ENCODE results near the gene CTNNA1. TPM values are rescaled to one million over a fixed set of nuclear protein-coding genes. Genes with fewer than 3 reads are reported as not detected.

The CTNNA1 gene
- total RNA-seq, 1 donor from 2014 or later = 495 TPM

GRCh38 chr5:138843316-138844124, 90.3 kb downstream of the CTNNA1 start:
- DNase-seq (ENCODE audit: low read depth) = peak; percentile 62
- no peak for FAIRE-seq
- Histone ChIP-seq H3K4me3 (ENCODE audit: low read depth, low read length) (no peak overlapping the region), H3K36me3 (ENCODE audit: control insufficient read depth, insufficient read depth, low read length) (no peaks in the 10 kb centered on the region), H3K27me3 (ENCODE audit: control insufficient read depth, insufficient read depth, low read length) (no peaks in the 10 kb centered on the region)
- no peak for TF ChIP-seq CTCF (IDR thresholded peaks at IDR 0.05; ENCODE audit: insufficient read depth, low read length, severe bottlenecking)

DNA sequence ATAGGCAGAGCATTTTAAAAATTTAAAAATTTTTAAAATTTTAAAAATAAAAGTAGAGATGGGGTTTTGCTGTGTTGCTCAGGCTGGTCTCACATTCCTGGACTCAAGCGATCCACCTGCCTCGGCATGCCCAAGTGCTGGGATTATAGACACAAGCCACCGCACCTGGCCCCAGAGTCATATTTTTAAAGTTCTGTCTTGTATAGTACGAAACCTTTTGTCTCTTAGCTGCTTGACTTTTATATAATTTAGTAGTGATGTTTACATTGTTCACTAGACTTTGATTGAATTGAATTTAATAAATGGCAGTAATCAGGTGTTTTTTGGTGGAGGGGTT, 90.9 kb downstream of the CTNNA1 start:
- Histone ChIP-seq H3K36me3 (ENCODE audit: control insufficient read depth, insufficient read depth, low read length) (no peaks in the 10 kb centered on the region), H3K4me3 (ENCODE audit: low read depth, low read length) (no peak overlapping the region), H3K27me3 (ENCODE audit: control insufficient read depth, insufficient read depth, low read length) (no peaks in the 10 kb centered on the region)
- FAIRE-seq (no peak), DNase-seq (ENCODE audit: low read depth) (peak; percentile 79)
- TF ChIP-seq CTCF (IDR thresholded peaks at IDR 0.05; ENCODE audit: insufficient read depth, low read length, severe bottlenecking) = no peak

DNA sequence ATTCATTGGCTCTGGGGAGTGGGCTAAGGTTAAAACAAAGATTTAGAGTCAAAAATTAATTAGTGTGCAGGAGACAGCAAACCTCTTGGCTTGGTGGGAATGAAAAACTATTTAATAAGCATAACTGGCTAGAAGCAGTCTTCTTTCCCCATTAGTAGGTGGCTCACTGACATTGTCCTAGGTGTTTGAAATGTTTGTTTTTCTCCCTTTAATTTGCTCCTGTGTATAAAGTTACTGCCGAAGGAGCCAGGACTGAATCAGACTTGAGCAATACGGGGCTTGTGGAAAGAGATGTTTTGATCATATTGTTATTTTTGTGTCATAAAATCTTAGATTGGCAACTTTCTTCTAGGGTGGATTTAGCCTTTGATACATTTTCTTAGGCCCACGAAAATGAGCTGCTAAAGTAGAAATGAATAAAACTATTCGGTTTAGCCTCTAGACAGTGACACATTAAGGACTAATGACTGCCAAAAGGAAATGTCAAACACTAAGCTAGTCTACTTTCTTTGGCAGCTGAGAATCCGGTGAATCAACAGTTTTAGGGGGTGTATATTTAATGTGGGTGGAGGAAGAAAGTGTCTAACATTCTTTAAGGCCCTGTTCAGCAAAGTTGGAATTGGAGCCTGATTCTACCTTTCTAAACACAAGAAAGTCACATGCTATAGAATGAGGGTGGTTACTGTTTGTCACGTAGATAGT, 91.7 kb downstream of the CTNNA1 start:
- no peaks in the 10 kb centered on the region for H3K36me3 ChIP-seq (ENCODE audit: control insufficient read depth, insufficient read depth, low read length)
- H3K27me3 ChIP-seq (ENCODE audit: control insufficient read depth, insufficient read depth, low read length) = no peaks in the 10 kb centered on the region
- no peak for TF ChIP-seq CTCF (IDR thresholded peaks at IDR 0.05; ENCODE audit: insufficient read depth, low read length, severe bottlenecking)
- FAIRE-seq = peak; percentile 7
- DNase-seq (ENCODE audit: low read depth) = peak; percentile 92
- no peak overlapping the region for H3K4me3 ChIP-seq (ENCODE audit: low read depth, low read length)

GRCh38 chr5:138849439-138849838, 96.2 kb downstream of the CTNNA1 start:
- H3K27me3 ChIP-seq (ENCODE audit: control insufficient read depth, insufficient read depth, low read length) = no peaks in the 10 kb centered on the region
- H3K36me3 ChIP-seq (ENCODE audit: control insufficient read depth, insufficient read depth, low read length) = no peaks in the 10 kb centered on the region
- FAIRE-seq (no peak), DNase-seq (ENCODE audit: low read depth) (no peak)
- no peak overlapping the region for H3K4me3 ChIP-seq (ENCODE audit: low read depth, low read length)
- TF ChIP-seq CTCF (IDR thresholded peaks at IDR 0.05; ENCODE audit: insufficient read depth, low read length, severe bottlenecking) = no peak

GRCh38 chr5:138849882-138850281, 96.7 kb downstream of the CTNNA1 start:
- DNase-seq (ENCODE audit: low read depth) (no peak), FAIRE-seq (no peak)
- Histone ChIP-seq H3K27me3 (ENCODE audit: control insufficient read depth, insufficient read depth, low read length) (no peaks in the 10 kb centered on the region), H3K36me3 (ENCODE audit: control insufficient read depth, insufficient read depth, low read length) (no peaks in the 10 kb centered on the region), H3K4me3 (ENCODE audit: low read depth, low read length) (no peak overlapping the region)
- TF ChIP-seq CTCF (IDR thresholded peaks at IDR 0.05; ENCODE audit: insufficient read depth, low read length, severe bottlenecking) = no peak
